ENCODE data around the gene IFITM10. TPM values are rescaled to one million over a fixed set of nuclear protein-coding genes. Genes with fewer than 3 reads are reported as not detected.

Gene IFITM10
- total and polyA plus RNA-seq, 4 donors: 3.4 to 15.8 (median 8.6) TPM

- Histone ChIP-seq H3K4me1 (ENCODE audit: control insufficient read depth, insufficient read depth, low read length) (peaks cover 7% of the 10 kb centered on the region), H3K27ac (ENCODE audit: low read depth, low read length) (no peak overlapping the region), H3K9me3 (ENCODE audit: control insufficient read depth, insufficient read depth, low read length) (no peaks in the 10 kb centered on the region), H3K27me3 (ENCODE audit: control insufficient read depth, insufficient read depth, low read length) (no peaks in the 10 kb centered on the region), H3K36me3 (ENCODE audit: control insufficient read depth, insufficient read depth, low read length) (no peaks in the 10 kb centered on the region), H3K4me3 (ENCODE audit: low read depth, low read length) (no peak overlapping the region)
- no peak for DNase-seq (ENCODE audit: low read depth in 4 of 6, low spot score in 6 of 6)
- 99% methylated on average over 8 of the region's 15 CpGs for WGBS (ENCODE audit: insufficient coverage)
Measured at GRCh38 chr11:1718326-1718725, 32.1 kb downstream of the IFITM10 start.

- 52% methylated on average over 7 of the region's 8 CpGs for WGBS (ENCODE audit: insufficient coverage)
Measured at GRCh38 chr11:1717745-1718144, 32.6 kb downstream of the IFITM10 start.

GRCh38 chr11:1714908-1715885, 35.2 kb downstream of the IFITM10 start:
- H3K4me3 ChIP-seq (ENCODE audit: low read depth, low read length): no peak overlapping the region
- no peak for DNase-seq (ENCODE audit: low read depth in 4 of 6, low spot score in 6 of 6)
- H3K27me3 ChIP-seq (ENCODE audit: control insufficient read depth, insufficient read depth, low read length): no peaks in the 10 kb centered on the region
- no peaks in the 10 kb centered on the region for H3K36me3 ChIP-seq (ENCODE audit: control insufficient read depth, insufficient read depth, low read length)
- 74% methylated on average over 21 of the region's 24 CpGs for WGBS (ENCODE audit: insufficient coverage)
- peaks cover 7% of the 10 kb centered on the region for H3K4me1 ChIP-seq (ENCODE audit: control insufficient read depth, insufficient read depth, low read length)
- no peak overlapping the region for H3K27ac ChIP-seq (ENCODE audit: low read depth, low read length)
- no peaks in the 10 kb centered on the region for H3K9me3 ChIP-seq (ENCODE audit: control insufficient read depth, insufficient read depth, low read length)

More at GRCh38 chr11:1717745-1718144, 32.6 kb downstream of the IFITM10 start:
- no peak for DNase-seq (ENCODE audit: low read depth in 4 of 6, low spot score in 6 of 6)
- Histone ChIP-seq H3K27ac (ENCODE audit: low read depth, low read length) (no peak overlapping the region), H3K4me1 (ENCODE audit: control insufficient read depth, insufficient read depth, low read length) (peaks cover 7% of the 10 kb centered on the region), H3K9me3 (ENCODE audit: control insufficient read depth, insufficient read depth, low read length) (no peaks in the 10 kb centered on the region), H3K36me3 (ENCODE audit: control insufficient read depth, insufficient read depth, low read length) (no peaks in the 10 kb centered on the region), H3K4me3 (ENCODE audit: low read depth, low read length) (no peak overlapping the region), H3K27me3 (ENCODE audit: control insufficient read depth, insufficient read depth, low read length) (no peaks in the 10 kb centered on the region)

GRCh38 chr11:1708716-1709115, 41.7 kb downstream of the IFITM10 start:
- Histone ChIP-seq H3K4me1 (ENCODE audit: control insufficient read depth, insufficient read depth, low read length) (no peaks in the 10 kb centered on the region), H3K27ac (ENCODE audit: low read depth, low read length) (no peak overlapping the region), H3K4me3 (ENCODE audit: low read depth, low read length) (no peak overlapping the region), H3K9me3 (ENCODE audit: control insufficient read depth, insufficient read depth, low read length) (no peaks in the 10 kb centered on the region), H3K27me3 (ENCODE audit: control insufficient read depth, insufficient read depth, low read length) (no peaks in the 10 kb centered on the region), H3K36me3 (ENCODE audit: control insufficient read depth, insufficient read depth, low read length) (no peaks in the 10 kb centered on the region)
- 84% methylated on average over 10 of the region's 10 CpGs for WGBS (ENCODE audit: insufficient coverage)
- no peak for DNase-seq (ENCODE audit: low read depth in 4 of 6, low spot score in 6 of 6)

GRCh38 chr11:1707751-1708150, 42.6 kb downstream of the IFITM10 start:
- Histone ChIP-seq H3K4me1 (ENCODE audit: control insufficient read depth, insufficient read depth, low read length) (no peaks in the 10 kb centered on the region), H3K9me3 (ENCODE audit: control insufficient read depth, insufficient read depth, low read length) (no peaks in the 10 kb centered on the region), H3K36me3 (ENCODE audit: control insufficient read depth, insufficient read depth, low read length) (no peaks in the 10 kb centered on the region), H3K27me3 (ENCODE audit: control insufficient read depth, insufficient read depth, low read length) (no peaks in the 10 kb centered on the region), H3K4me3 (ENCODE audit: low read depth, low read length) (no peak overlapping the region), H3K27ac (ENCODE audit: low read depth, low read length) (no peak overlapping the region)
- DNase-seq (ENCODE audit: low read depth in 4 of 6, low spot score in 6 of 6): no peak
- 27% methylated on average over 3 of the region's 4 CpGs for WGBS (ENCODE audit: insufficient coverage)

GRCh38 chr11:1706634-1707400, 43.6 kb downstream of the IFITM10 start:
- no peaks in the 10 kb centered on the region for H3K4me1 ChIP-seq (ENCODE audit: control insufficient read depth, insufficient read depth, low read length)
- no peaks in the 10 kb centered on the region for H3K27me3 ChIP-seq (ENCODE audit: control insufficient read depth, insufficient read depth, low read length)
- WGBS (ENCODE audit: insufficient coverage): 82% methylated on average over 14 of the region's 17 CpGs
- no peak for DNase-seq (ENCODE audit: low read depth in 4 of 6, low spot score in 6 of 6)
- H3K4me3 ChIP-seq (ENCODE audit: low read depth, low read length): no peak overlapping the region
- no peaks in the 10 kb centered on the region for H3K36me3 ChIP-seq (ENCODE audit: control insufficient read depth, insufficient read depth, low read length)
- no peaks in the 10 kb centered on the region for H3K9me3 ChIP-seq (ENCODE audit: control insufficient read depth, insufficient read depth, low read length)
- no peak overlapping the region for H3K27ac ChIP-seq (ENCODE audit: low read depth, low read length)

- peaks cover 7% of the 10 kb centered on the region for H3K4me1 ChIP-seq (ENCODE audit: control insufficient read depth, insufficient read depth, low read length)
- no peak overlapping the region for H3K27ac ChIP-seq (ENCODE audit: low read depth, low read length)
- DNase-seq (ENCODE audit: low read depth in 4 of 6, low spot score in 6 of 6): no peak
- no peaks in the 10 kb centered on the region for H3K36me3 ChIP-seq (ENCODE audit: control insufficient read depth, insufficient read depth, low read length)
- no peaks in the 10 kb centered on the region for H3K27me3 ChIP-seq (ENCODE audit: control insufficient read depth, insufficient read depth, low read length)
- WGBS (ENCODE audit: insufficient coverage): 90% methylated on average over 3 of the region's 15 CpGs
- H3K4me3 ChIP-seq (ENCODE audit: low read depth, low read length): no peak overlapping the region
- H3K9me3 ChIP-seq (ENCODE audit: control insufficient read depth, insufficient read depth, low read length): no peaks in the 10 kb centered on the region
Measured at GRCh38 chr11:1705126-1706052, 45.0 kb downstream of the IFITM10 start.

GRCh38 chr11:1703146-1703545, 47.2 kb downstream of the IFITM10 start:
- Histone ChIP-seq H3K9me3 (ENCODE audit: control insufficient read depth, insufficient read depth, low read length) (no peaks in the 10 kb centered on the region), H3K27me3 (ENCODE audit: control insufficient read depth, insufficient read depth, low read length) (no peaks in the 10 kb centered on the region), H3K27ac (ENCODE audit: low read depth, low read length) (no peak overlapping the region), H3K4me1 (ENCODE audit: control insufficient read depth, insufficient read depth, low read length) (peaks cover 7% of the 10 kb centered on the region), H3K36me3 (ENCODE audit: control insufficient read depth, insufficient read depth, low read length) (no peaks in the 10 kb centered on the region), H3K4me3 (ENCODE audit: low read depth, low read length) (no peak overlapping the region)
- WGBS (ENCODE audit: insufficient coverage): 88% methylated on average over 4 of the region's 6 CpGs
- no peak for DNase-seq (ENCODE audit: low read depth in 4 of 6, low spot score in 6 of 6)

GRCh38 chr11:1702506-1702905, 47.9 kb downstream of the IFITM10 start:
- no peaks in the 10 kb centered on the region for H3K9me3 ChIP-seq (ENCODE audit: control insufficient read depth, insufficient read depth, low read length)
- WGBS (ENCODE audit: insufficient coverage): 100% methylated on average over 1 of the region's 10 CpGs
- no peaks in the 10 kb centered on the region for H3K27me3 ChIP-seq (ENCODE audit: control insufficient read depth, insufficient read depth, low read length)

More at GRCh38 chr11:1702506-1702905, 47.9 kb downstream of the IFITM10 start:
- no peak overlapping the region for H3K27ac ChIP-seq (ENCODE audit: low read depth, low read length)
- peaks cover 7% of the 10 kb centered on the region for H3K4me1 ChIP-seq (ENCODE audit: control insufficient read depth, insufficient read depth, low read length)
- H3K4me3 ChIP-seq (ENCODE audit: low read depth, low read length): no peak overlapping the region
- DNase-seq (ENCODE audit: low read depth in 4 of 6, low spot score in 6 of 6): no peak
- H3K36me3 ChIP-seq (ENCODE audit: control insufficient read depth, insufficient read depth, low read length): no peaks in the 10 kb centered on the region
